GM20431 (cell line): Measurements from ENCODE around the gene NKAIN1.
"Not testable (repeated sequence)": the region's sequence is repeated elsewhere in the genome, so short reads cannot be mapped to it uniquely, and the experiment has no call there.

Experiments used
- in situ Hi-C: fragments of 300-500 bp; cut with MseI, MboI; formaldehyde crosslinking; loops from one replicate; pipeline ENCODE4 v1.15.0; 2020; ENCODE audit warnings: low sequenced_read_pairs; ENCODE audit not compliant: unreplicated experiment

The NKAIN1 gene

DNA sequence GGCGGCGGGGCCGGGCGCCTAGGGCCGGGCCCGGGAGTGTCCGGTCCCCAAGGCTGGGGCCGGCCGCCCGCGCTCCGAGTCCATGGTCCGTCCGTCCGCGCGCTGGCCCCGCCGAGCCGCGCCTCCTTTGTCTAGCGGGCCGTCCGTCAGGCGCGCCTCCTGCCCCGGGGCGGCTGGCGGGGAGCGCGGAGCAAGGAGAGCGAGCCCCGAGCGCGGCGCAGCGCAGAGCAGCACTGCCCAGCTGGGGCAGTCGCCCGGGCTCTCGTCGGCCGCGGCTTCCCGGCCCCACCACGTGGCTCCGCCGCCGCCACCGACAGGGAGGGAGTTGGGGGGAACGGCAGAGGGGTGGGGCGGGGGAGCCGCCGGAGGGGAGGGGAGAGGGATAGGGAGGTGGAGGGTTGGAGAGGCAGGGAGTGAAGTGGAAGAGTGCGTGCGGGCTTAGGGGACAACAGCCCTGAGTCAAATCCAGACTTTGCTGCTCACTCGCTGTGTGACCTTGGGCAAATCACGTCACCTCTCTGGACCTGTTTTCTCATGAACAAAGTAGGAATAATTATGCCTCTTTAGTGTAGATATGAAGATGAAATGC lies at the start of gene NKAIN1:
TSS of gene NKAIN1 (minus strand) at position 235 of the 589 bp plus-strand sequence. CDS start 340 bp downstream, outside the sequence.
- in situ Hi-C loops = no loop called here

DNA sequence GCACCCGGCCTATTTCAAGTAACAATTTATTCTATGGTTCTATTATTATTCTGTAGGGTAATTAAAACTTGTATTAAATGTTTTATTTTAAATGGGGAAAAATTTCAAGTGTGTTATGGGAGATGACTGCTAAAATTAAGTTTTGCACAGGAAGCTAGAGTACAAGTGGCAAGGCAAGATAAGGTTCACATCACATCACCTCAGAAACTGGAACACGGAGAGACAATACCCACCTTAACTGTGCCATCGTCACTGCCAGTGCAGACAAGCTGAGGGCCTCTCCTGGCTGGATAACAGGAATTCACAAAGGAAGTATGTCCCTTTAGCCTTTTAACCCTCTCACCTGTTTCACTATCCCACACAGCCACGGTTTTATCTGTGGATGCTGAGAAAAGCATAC lies 49.3 kb upstream of the NKAIN1 start:
- in situ Hi-C loops = no loop called here

DNA sequence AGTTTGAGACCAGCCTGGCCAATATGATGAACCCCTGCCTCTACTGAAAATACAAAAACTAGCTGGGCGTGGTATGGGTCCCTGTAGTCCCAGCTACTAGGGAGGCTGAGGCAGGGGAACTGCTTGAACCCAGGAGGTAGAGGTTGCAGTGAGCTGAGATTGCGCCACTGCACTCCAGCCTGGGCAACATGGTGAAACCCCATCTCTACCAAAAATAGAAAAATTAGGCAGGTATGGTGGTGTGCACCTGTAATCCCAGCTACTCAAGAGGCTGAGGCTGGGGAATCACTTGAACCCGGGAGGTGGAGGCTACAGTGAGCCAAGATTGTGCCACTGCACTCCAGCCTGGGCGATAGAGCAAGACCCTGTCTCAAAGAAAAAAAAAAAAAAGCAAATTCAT lies 48.1 kb upstream of the NKAIN1 start:
- in situ Hi-C loops = not testable (repeated sequence)

DNA sequence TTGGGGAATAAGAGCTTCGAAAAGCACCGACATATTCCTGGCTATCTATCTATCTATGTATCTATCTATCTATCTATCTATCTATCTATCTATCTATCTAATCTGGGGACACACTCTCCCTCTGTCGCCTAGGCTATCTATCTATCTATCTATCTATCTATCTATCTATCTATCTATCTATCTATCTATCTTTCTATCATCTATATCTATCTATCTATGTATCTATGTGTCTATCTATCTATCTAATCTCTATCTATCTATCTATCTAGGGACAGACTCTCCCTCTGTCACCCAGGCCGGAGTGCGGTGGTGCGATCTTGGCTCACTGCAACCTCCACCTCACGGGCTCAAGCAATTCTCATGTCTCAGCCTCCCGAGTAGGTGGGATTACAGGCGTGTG lies 42.7 kb upstream of the NKAIN1 start:
- in situ Hi-C loops = not testable (repeated sequence)

DNA sequence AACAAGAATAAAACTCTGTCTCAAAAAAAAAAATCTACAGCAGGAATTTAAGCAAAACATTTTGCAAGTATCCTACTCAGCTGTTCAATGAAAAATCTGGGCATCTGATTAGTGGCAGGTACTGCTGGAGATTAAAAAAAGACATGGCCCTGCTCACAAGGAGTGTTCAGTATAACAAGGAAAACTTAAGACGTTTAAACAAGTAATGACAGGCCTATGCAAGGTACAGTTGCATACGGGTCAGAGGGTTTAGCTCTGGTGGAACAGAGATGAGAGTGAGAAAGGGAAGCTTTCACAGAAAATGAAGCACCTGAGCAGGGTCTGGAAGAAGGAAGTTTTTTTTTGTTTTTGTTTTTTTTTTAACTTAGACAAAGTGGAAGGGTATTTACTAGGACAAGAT lies 33.9 kb upstream of the NKAIN1 start:
- in situ Hi-C loops = no loop called here

DNA sequence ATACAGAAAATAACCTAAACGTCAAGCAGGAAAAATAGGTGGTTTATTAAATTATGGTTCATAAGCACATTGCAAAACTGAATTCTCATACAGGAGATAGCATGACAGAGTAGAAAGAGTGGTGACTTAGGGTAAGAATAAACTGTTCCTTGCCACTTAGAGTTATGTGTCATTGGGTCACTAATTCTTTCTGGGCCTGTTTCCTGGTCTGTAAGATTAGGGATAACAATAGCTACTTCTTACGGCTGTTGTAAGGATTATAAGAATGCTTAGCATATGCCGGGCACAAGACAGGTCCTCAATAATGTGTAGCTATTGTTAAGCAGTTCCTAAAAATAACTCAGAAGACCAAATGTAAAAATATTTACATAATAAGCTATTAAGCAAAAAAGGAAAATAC lies 32.7 kb upstream of the NKAIN1 start:
- in situ Hi-C loops = no loop called here

DNA sequence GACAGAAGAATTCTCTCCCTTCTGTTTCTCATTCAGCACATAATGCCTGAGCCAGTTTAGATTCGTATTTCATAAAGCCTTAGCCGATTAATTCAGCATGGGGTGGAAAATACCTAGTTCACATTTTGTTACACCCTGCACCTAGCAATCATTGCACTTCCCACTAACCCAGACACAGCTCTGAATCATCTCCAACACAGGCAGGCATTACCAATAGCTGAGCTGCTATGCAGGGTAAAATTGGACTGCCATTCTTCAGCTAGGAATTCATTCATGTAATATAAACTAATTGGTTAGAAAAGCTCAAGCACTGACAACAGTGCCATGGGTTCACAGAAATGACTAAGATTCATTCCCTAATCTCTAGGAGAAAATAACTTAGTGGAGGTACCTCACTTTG lies 26.9 kb upstream of the NKAIN1 start:
- in situ Hi-C loops = no loop called here

DNA sequence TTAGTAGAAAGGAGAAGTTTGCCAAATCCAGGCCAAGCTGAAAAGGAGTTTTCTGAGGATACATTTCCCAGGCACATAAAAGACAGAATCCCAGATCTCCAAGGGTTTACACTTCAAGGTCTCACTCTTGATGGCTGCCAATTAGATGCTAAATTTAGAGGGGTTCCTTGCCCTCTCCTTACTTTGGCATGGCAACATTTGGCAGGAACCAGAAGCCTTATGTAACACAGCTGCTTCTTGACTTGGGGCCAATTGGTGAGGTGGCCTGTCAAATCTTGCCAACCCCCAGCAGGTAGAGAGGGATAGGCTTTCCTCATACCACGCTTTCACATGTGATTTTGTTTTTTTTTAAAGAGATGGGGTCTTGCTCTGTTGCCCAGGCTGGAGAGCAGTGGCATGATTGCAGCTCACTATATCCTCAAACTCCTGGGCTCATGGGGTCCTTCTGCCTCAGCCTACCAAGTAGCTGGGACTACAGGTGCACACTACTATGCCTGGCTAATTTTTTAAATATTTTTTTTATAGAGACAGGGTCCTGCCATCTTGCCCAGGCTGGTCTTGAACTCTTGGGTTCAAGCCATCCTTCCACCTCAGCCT lies 25.2 kb upstream of the NKAIN1 start:
- in situ Hi-C loops = no loop called here

DNA sequence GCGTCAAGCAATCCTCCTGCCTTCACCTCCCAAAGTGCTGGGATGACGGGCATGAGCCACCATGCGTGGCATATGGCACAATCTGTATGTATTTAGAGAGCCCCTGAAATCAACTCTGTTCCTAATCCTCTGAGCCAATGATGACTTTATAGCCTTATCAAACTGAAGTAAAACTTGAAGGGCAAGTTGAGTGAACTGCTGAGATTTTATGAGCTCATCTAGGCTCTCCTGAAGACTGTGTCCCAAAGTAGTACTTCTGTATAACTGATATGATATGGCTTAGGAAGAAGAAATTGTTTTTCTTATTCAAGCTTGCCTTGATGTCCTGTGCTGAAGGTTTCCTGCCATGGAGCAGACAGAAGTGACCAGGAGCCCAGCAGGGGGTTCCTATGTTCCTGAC lies 23.7 kb upstream of the NKAIN1 start:
- in situ Hi-C loops = no loop called here

DNA sequence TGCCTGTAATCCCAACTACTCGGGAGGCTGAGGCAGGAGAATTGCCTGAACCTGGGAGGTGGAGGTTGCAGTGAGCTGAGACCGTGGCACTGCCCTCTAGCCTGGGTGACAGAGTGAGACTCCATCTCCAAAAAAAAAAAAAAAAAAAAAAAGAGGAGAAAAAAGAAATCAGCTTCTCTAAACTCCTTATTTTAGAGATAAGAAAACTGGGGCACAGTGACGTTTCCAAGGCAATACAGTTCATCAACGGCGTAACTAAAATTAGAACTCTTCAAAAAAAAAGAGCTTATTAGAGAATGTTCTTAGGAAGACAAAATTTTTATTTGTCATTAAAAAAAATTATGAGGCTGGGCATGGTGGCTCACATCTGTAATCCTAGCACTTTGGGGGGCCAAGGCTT lies 22.7 kb upstream of the NKAIN1 start:
- in situ Hi-C loops = not testable (repeated sequence)

DNA sequence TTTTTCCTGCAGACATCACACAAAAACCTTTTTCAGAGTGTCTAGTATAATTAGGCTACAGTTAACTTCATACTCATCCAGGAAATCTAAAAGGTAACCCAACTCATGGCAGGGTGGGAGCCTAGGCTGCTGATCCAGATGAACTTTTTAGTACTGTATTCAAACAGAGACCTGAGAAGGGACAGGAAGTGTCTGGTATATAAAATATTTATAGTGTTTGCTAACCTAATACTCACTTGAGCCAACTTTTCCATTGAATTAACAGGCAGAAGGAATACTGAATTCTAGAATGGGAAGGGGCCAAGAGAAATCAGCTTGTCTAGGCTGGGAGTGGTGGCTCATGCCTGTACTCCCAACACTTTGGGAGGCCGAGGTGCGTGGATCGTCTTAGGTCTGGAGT lies 22.2 kb upstream of the NKAIN1 start:
- in situ Hi-C loops = no loop called here

DNA sequence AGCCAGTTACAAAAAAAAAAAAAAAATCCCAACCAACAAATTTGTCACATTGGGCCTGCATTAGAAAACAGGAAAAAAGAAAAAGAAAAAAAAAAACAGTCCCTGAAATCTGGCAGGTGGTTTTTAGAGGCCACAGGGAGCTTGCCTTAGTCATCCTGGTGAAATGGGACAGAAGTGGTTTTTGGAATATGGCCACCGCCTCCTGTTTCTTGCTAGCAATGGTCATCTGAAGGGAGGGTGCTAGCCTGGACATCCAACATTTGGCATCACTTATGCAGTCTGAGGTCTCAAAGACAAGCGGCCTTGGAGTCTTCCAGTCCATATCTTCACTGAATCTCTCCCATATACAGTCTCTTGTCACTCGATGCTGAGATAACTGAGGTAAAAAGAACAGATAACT lies 20.1 kb upstream of the NKAIN1 start:
- in situ Hi-C loops = no loop called here

DNA sequence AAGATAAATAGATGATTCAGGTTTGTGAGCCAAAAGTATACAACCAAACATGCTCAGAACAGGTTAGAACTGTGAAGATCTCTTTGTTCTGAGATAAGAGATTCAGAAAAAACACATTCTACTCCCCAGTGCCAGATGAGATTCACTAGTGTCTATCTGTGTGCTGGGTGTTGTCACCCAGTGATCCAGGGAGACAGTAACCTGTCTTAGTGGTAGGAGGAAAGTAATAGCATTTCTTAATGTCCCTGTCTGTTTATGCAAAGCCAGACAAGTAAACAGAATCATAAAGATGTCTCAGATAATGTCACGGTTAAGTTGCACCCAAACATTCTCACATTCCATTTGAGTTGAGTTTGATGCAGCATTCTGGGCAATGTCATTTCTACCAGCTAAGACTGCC lies 18.9 kb upstream of the NKAIN1 start:
- in situ Hi-C loops = no loop called here

DNA sequence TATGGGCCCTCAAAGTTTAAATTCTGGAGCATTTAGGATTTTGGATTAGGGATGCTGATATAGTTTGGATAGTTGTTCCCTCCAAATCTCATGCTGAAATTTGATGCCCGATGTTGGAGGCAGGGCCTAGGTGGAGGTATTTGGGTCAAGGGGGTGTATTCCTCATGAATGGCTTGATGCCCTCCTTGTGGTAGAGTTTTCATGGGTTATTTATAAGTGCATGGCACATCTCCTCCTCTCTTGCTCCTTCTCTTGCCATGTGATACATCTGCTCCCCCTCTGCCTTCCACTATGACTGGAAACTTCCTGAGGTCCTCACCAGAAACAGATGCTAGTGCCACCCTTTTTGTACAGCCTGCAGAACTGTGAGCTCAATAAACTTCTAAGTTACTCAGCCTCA lies 17.5 kb upstream of the NKAIN1 start:
- in situ Hi-C loops = no loop called here

DNA sequence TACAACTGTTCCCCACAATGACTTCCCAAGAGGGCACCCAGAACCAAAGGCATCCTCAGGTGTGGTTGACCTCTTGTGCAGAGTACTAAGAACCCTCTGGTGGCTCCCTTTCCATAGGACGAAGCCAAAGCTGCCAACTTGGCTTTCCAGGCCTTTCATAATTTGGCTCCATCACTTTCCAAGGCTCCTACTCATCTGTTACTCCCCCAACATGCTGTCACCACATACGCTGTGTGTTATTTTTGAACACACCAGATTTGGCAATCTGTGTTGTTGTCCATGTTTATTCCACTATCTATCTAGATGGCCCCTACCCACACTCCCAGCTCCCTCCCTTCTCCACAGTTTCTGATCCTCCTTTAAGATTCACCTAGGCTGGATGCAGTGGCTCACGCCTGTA lies 10.2 kb upstream of the NKAIN1 start:
- in situ Hi-C loops = no loop called here

DNA sequence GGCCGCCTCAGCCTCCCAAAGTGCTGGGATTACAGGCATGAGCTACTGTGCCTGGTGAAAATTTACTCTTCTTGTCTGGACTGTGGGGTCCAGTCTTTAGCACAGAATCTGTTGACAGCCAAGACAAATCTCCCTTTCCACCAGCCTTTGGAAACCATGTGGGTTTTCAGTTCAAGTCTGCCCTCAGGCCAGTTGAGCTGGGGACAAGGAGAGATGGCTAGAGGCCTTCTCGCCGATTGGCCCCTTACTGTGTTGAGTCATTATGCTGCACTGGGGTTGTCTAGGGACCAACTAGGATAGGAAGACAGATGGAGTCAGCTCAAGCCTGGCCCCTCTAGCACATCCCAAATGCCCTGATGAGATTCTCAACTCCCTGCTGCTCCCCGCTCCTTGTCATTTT lies 8.6 kb upstream of the NKAIN1 start:
- in situ Hi-C loops = no loop called here

DNA sequence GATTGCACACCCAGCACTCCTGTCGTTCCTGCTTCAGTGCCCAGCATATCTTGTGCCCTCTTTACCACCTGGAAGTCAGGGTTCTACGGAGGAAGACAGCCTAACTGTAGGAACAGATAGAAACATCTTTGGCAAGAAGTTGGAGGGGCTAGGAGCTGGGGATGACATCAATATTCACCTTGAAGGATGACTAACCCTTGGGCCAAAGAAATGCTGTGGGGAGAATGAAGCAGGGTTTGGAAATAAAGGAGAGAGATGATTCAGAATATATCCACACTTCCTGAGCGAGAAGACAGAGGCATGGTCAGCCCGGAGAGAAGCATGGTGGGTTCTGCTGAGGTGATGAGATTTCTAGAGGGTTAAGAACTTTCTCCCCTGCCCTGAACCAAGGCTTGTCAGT lies 4.6 kb upstream of the NKAIN1 start:
- in situ Hi-C loops = no loop called here

DNA sequence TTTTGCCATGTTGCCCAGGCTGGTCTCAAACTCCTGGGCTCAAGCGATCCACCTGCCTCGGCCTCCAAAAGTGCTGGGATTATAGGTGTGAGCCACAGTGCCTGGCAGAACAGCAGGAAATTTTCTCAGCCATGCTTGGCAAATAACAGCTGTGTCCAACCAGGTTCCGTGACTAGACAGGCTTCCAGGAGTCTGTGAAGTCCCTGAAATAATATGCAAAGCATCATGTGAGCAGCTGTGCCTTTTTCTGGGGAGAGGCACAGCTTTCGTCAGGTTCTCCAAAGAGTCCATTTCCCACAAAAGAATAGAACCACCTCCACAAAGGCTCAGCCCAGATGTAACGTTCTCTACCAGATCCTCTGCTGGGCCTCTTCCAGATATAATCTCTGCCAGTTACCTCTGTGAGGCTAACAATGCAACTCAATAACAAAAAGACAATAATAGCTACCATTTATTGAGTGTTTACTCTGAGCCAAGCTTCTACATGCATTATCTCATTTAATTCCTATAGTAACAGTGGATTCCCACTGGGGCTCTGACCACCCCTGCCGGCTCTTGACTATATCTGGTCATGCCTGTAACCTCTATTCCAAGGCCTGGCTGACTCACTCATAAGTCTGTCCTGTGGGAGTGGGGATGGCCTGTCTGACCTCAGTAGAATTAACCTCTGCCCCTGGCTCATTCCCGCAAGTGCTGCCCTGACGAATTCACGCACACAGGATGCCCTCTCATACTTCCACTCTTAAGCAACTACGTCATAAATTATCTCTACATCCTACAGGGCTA lies 4.0 kb upstream of the NKAIN1 start:
- in situ Hi-C loops = no loop called here

DNA sequence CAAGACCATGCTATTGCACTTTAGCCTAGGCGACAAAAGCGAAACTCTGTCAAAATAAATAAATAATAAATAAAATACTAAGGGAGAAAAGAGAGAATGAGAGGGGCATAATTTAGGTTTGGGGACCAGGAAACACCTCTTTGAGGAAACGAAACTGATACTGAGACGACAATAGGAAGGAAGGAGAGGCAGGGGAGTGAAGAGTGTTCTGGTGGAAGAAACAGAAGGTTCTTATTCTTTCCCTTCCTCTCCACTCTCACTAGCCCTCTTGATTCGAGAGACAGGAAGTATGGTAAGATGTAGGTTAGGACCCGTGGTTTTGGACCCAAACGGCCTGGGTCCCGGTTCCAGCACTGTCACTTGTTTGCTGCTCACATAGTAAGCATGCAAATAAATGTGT lies 1.6 kb upstream of the NKAIN1 start:
- in situ Hi-C loops = no loop called here

DNA sequence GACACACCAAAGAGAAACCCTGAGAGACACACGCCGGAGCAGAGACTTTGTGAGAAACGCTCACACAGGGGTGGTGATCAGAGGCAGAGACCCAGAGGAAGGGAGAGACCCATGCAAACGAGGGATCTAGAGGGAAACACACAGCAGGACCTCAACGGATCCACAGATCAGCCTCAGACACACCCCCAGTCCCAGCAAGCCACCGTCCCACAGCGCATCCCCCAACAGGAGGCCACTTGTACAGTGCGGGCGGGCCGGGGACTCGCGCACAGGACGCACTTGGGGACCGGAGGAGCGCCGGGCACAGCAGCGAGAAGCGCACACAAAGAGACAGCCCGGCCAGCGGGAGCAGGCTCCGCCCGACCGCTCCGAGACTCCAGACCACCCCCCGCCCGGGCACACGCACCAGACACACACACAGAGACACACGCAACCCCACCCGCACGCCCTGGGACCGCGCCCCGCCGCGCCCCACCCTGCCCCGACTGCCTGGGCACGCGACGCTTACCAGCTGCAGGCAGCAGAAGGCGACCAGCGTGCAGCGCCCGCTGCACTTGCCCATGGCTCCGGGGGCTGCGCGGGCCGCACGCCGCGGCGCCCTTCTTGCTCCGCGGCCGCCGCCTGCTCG lies 587 bp downstream of the NKAIN1 start:
- in situ Hi-C loops = no loop called here

DNA sequence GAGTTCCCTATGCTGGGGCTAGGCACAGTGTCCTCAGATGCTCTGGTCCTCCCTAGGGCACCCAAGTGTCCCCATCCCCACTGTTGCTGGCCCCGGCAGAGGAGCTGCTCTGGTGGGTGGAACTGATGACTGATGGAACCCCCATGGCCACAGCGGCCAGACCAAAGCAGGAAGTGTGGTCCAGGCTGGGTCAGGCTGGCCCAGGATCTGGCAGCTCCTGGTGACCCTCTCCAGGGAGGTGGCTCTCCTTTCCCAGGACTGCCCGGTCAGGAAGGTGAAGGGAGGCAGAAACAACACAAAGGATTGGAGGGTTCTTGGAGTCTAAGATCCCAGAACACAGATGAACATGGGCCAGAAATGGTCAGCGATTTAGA lies 1.1 kb downstream of the NKAIN1 start:
- in situ Hi-C loops = no loop called here
